ENCODE results near the gene SSH2. TPM values are rescaled to one million over a fixed set of nuclear protein-coding genes. Genes with fewer than 3 reads are reported as not detected.

The SSH2 gene
- polyA plus RNA-seq, 1 donor from 2014 or later: 16.6 TPM

- Histone ChIP-seq H3K27ac (ENCODE audit: low read length) (peak overlapping the region; percentile 63), H3K9ac (ENCODE audit: low read length) (no peak overlapping the region), H2AFZ (ENCODE audit: low read depth, low read length) (no peak overlapping the region), H3K36me3 (ENCODE audit: insufficient read depth, low read length) (no peaks in the 10 kb centered on the region), H3F3A (ENCODE audit: insufficient read depth, low read length, poor library complexity, severe bottlenecking) (no peaks in the 10 kb centered on the region), H3K4me3 (ENCODE audit: low read length) (peak overlapping the region; percentile 11), H3K9me3 (ENCODE audit: low read length) (no peaks in the 10 kb centered on the region), H4K20me1 (ENCODE audit: insufficient read depth) (no peaks in the 10 kb centered on the region), H3K27me3 (ENCODE audit: insufficient read depth, low read depth, low read length) (no peaks in the 10 kb centered on the region), H3K79me2 (replicated peaks; ENCODE audit: insufficient read depth, low read length) (peaks cover 6% of the 10 kb centered on the region), H3K4me2 (ENCODE audit: low read length) (peak overlapping the region; percentile 26), H3K9me2 (ENCODE audit: insufficient read depth, low read length) (no peaks in the 10 kb centered on the region)
- TF ChIP-seq POLR2AphosphoS5 (IDR thresholded peaks at IDR 0.05) (peak; percentile 37), CTCF (IDR thresholded peaks at IDR 0.05; ENCODE audit: poor library complexity, severe bottlenecking) (no peak), REST (IDR thresholded peaks at IDR 0.05; ENCODE audit: borderline replicate concordance) (no peak), TAF1 (IDR thresholded peaks at IDR 0.05; ENCODE audit: low read depth) (no peak), RAD21 (conservative IDR thresholded peaks at IDR 0.05) (no peak), EZH2 (IDR thresholded peaks at IDR 0.05; ENCODE audit: borderline replicate concordance, insufficient read depth, low read length, poor library complexity, severe bottlenecking) (no peak)
Measured at GRCh38 chr17:29826114-29826692, 103.8 kb downstream of the SSH2 start.

- no peak overlapping the region for H3K4me3 ChIP-seq (ENCODE audit: low read length)
- no peaks in the 10 kb centered on the region for H3K27me3 ChIP-seq (ENCODE audit: insufficient read depth, low read depth, low read length)
- no peak for TF ChIP-seq POLR2AphosphoS5 (IDR thresholded peaks at IDR 0.05)
- TF ChIP-seq EZH2 (IDR thresholded peaks at IDR 0.05; ENCODE audit: borderline replicate concordance, insufficient read depth, low read length, poor library complexity, severe bottlenecking): no peak
- no peak for TF ChIP-seq TAF1 (IDR thresholded peaks at IDR 0.05; ENCODE audit: low read depth)
- TF ChIP-seq SMC3 (conservative IDR thresholded peaks at IDR 0.05; ENCODE audit: poor library complexity): no peak
- TF ChIP-seq REST (IDR thresholded peaks at IDR 0.05; ENCODE audit: borderline replicate concordance): no peak
- no peak for TF ChIP-seq EP300 (conservative IDR thresholded peaks at IDR 0.05; ENCODE audit: poor library complexity, severe bottlenecking)
- TF ChIP-seq RAD21 (conservative IDR thresholded peaks at IDR 0.05): no peak
- H3K36me3 ChIP-seq (ENCODE audit: insufficient read depth, low read length): no peaks in the 10 kb centered on the region
- H2AFZ ChIP-seq (ENCODE audit: low read depth, low read length): no peak overlapping the region
- peak overlapping the region; percentile 26 for H3K4me2 ChIP-seq (ENCODE audit: low read length)
- no peaks in the 10 kb centered on the region for H3K9me3 ChIP-seq (ENCODE audit: low read length)
- H3F3A ChIP-seq (ENCODE audit: insufficient read depth, low read length, poor library complexity, severe bottlenecking): no peaks in the 10 kb centered on the region
- H3K79me2 ChIP-seq (replicated peaks; ENCODE audit: insufficient read depth, low read length): peaks cover 6% of the 10 kb centered on the region
- H4K20me1 ChIP-seq (ENCODE audit: insufficient read depth): no peaks in the 10 kb centered on the region
- H3K27ac ChIP-seq (ENCODE audit: low read length): peak overlapping the region; percentile 63
- H3K9me2 ChIP-seq (ENCODE audit: insufficient read depth, low read length): no peaks in the 10 kb centered on the region
- H3K9ac ChIP-seq (ENCODE audit: low read length): no peak overlapping the region
Measured at GRCh38 chr17:29825604-29826003, 104.4 kb downstream of the SSH2 start.

All from neural cell (in vitro differentiated cells).